Stimulated activated CD8-positive, alpha-beta memory T cell treated with anti-CD3 and anti-CD28 coated beads, Interleukin-7, amount 100 ng/mL, for 24 hours (primary cell): ENCODE results near the gene ANKRD65.
"Not testable (repeated sequence)": the region's sequence is repeated elsewhere in the genome, so short reads cannot be mapped to it uniquely, and the experiment has no call there.

Source experiments
- DNase-seq: peaks from one replicate; pipeline ENCODE4 v3.0.0-alpha.2; 2020; ENCODE audit warnings: low read depth

ANKRD65 gene

DNA sequence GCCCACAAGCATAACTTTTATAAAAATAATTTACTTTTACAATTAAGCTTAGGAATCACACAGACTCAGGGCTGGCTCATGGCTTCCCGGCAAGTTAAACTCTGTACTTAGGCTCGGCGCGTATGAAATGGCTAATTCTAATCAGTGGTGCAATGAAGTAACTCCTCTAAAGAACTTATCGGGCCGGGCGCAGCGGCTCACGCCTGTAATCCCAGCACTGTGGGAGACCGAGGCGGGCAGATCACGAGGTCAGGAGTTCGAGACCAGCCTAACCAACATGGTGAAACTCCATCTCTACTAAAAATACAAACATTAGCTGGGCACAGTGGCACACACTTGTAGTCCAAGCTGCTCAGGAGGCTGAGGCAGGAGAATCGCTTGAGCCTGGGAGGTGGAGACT lies 51.0 kb downstream of the ANKRD65 start:
- DNase-seq = not testable (repeated sequence)
